NB4 (cell line): ENCODE results near the gene AXIN1.

Experiments used
- CTCF ChIP-seq: IDR thresholded peaks from one replicate; pipeline ENCODE4 v1.5.1; 2012; ENCODE audit warnings: low read depth, low read length
- MAX ChIP-seq: IDR thresholded peaks from 2 replicates; pipeline ENCODE4 v1.6.1; 2011; ENCODE audit warnings: low read depth, low read length
- MYC ChIP-seq: IDR thresholded peaks from 2 replicates; pipeline ENCODE4 v1.6.1; 2011; ENCODE audit warnings: low read depth, low read length
- POLR2A ChIP-seq: IDR thresholded peaks from 2 replicates; pipeline ENCODE4 v1.6.1; 2011; ENCODE audit warnings: mild to moderate bottlenecking; ENCODE audit not compliant: insufficient read length; ENCODE audit errors: extremely low read depth

GRCh38 chr16:372302-372983 lies 19.9 kb upstream of the AXIN1 start:
- TF ChIP-seq MAX = no peak
- TF ChIP-seq CTCF = no peak
- TF ChIP-seq POLR2A = no peak
- TF ChIP-seq MYC = no peak
